DMS114 treated with DMSO at 0.1 percent for 48 hours (cell line): Measurements from ENCODE around the gene C11orf21.
"Not testable (repeated sequence)": the region's sequence is repeated elsewhere in the genome, so short reads cannot be mapped to it uniquely, and the experiment has no call there.

Experiments used
- DNase-seq: peaks from one replicate; lab custom pipeline; 2025; ENCODE audit not compliant: unreplicated experiment; lab: John Stamatoyannopoulos, UW

The C11orf21 gene

GRCh38 chr11:2301631-2302305, at the start of gene C11orf21, which contains the start of gene TSPAN32:
C11orf21 (minus strand) TSS chr11:2301918; CDS start chr11:2301808, 110 bp downstream.
TSPAN32 (plus strand) TSS chr11:2302013; CDS start chr11:2302150, 137 bp downstream.
- DNase-seq: no peak

GRCh38 chr11:2348986-2349385, 47.3 kb upstream of the C11orf21 start:
- DNase-seq: no peak

GRCh38 chr11:2347308-2347830, 45.7 kb upstream of the C11orf21 start:
- DNase-seq: no peak

GRCh38 chr11:2346586-2347307, 45.0 kb upstream of the C11orf21 start:
- DNase-seq: no peak

- DNase-seq: no peak
These were observed 44.3 kb upstream of the C11orf21 start for GRCh38 chr11:2346014-2346413.

GRCh38 chr11:2345050-2345449, 43.3 kb upstream of the C11orf21 start:
- no peak for DNase-seq

- DNase-seq: no peak
These were observed 41.8 kb upstream of the C11orf21 start for GRCh38 chr11:2343502-2343901.

GRCh38 chr11:2342981-2343380, 41.3 kb upstream of the C11orf21 start:
- DNase-seq: no peak

- DNase-seq: no peak
These were observed 40.8 kb upstream of the C11orf21 start for GRCh38 chr11:2342557-2342956.

GRCh38 chr11:2338760-2339159, 37.0 kb upstream of the C11orf21 start:
- not testable (repeated sequence) for DNase-seq

GRCh38 chr11:2335286-2335685, 33.6 kb upstream of the C11orf21 start:
- not testable (repeated sequence) for DNase-seq

GRCh38 chr11:2333486-2334205, 31.9 kb upstream of the C11orf21 start:
- not testable (repeated sequence) for DNase-seq

GRCh38 chr11:2332569-2332968, 30.9 kb upstream of the C11orf21 start:
- not testable (repeated sequence) for DNase-seq

- no peak for DNase-seq
These were observed 29.7 kb upstream of the C11orf21 start for GRCh38 chr11:2331404-2331803.

GRCh38 chr11:2330696-2331095, 29.0 kb upstream of the C11orf21 start:
- no peak for DNase-seq

GRCh38 chr11:2329551-2329950, 27.8 kb upstream of the C11orf21 start:
- no peak for DNase-seq

- DNase-seq: no peak
These were observed 27.1 kb upstream of the C11orf21 start for GRCh38 chr11:2328656-2329354.

GRCh38 chr11:2328021-2328420, 26.3 kb upstream of the C11orf21 start:
- no peak for DNase-seq

- DNase-seq: no peak
These were observed 25.3 kb upstream of the C11orf21 start for GRCh38 chr11:2327032-2327431.

- DNase-seq: no peak
These were observed 24.0 kb upstream of the C11orf21 start for GRCh38 chr11:2325719-2326118.

GRCh38 chr11:2325123-2325522, 23.4 kb upstream of the C11orf21 start:
- no peak for DNase-seq
